Measurements from ENCODE around the gene CDIPT. TPM values are rescaled to one million over a fixed set of nuclear protein-coding genes. Genes with fewer than 3 reads are reported as not detected.
A peak's percentile ranks its signal among the peaks of the same experiment; 100 is the strongest.

The CDIPT gene
- total and polyA plus RNA-seq, 2 of the 13 experiments (the other 11 are each of a cell fraction or from before 2014, with no cell fraction given): 54.9 to 97.5 TPM

DNA sequence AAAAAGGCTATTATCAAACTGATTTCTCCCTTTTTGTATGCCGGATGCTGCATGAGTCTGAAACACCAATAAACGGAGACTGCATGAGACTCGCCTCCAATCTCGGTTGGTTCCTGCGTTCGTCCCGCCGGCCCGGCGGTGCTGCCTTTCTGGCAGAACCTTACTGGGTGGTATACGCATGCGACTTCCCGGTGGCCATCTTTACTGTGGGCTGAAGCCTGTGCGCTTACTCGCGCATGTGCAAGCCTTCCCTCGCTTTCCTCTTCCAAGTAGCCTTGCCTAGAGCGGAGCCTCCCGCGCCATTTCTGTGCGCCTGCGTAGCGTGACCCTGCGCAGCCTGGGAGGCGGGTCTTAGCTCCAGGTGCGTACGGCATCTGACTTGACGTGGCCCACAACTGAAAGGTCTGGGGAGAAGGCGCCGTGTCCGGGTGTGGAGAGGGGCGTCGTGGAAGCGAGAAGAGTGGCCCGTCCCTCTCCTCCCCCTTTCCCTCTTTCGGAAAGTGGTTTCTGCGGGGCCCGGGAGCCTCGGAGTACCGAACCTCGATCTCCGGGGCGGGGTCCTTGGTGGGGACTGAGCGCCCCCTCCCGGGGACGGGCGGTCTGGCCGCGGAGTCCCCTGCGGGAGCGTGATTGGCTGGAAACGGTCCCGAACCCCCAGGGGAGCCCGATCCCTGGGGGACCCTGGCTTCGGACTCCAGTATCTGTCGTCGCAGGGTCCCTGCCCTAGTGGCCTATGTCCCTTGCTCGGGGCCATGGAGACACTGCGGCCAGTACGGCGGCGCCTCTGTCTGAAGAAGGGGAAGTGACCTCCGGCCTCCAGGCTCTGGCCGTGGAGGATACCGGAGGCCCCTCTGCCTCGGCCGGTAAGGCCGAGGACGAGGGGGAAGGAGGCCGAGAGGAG is 47.0 kb downstream of the CDIPT start, which contains the start of gene PAGR1 (continued):
- TF ChIP-seq, protein P1, sequence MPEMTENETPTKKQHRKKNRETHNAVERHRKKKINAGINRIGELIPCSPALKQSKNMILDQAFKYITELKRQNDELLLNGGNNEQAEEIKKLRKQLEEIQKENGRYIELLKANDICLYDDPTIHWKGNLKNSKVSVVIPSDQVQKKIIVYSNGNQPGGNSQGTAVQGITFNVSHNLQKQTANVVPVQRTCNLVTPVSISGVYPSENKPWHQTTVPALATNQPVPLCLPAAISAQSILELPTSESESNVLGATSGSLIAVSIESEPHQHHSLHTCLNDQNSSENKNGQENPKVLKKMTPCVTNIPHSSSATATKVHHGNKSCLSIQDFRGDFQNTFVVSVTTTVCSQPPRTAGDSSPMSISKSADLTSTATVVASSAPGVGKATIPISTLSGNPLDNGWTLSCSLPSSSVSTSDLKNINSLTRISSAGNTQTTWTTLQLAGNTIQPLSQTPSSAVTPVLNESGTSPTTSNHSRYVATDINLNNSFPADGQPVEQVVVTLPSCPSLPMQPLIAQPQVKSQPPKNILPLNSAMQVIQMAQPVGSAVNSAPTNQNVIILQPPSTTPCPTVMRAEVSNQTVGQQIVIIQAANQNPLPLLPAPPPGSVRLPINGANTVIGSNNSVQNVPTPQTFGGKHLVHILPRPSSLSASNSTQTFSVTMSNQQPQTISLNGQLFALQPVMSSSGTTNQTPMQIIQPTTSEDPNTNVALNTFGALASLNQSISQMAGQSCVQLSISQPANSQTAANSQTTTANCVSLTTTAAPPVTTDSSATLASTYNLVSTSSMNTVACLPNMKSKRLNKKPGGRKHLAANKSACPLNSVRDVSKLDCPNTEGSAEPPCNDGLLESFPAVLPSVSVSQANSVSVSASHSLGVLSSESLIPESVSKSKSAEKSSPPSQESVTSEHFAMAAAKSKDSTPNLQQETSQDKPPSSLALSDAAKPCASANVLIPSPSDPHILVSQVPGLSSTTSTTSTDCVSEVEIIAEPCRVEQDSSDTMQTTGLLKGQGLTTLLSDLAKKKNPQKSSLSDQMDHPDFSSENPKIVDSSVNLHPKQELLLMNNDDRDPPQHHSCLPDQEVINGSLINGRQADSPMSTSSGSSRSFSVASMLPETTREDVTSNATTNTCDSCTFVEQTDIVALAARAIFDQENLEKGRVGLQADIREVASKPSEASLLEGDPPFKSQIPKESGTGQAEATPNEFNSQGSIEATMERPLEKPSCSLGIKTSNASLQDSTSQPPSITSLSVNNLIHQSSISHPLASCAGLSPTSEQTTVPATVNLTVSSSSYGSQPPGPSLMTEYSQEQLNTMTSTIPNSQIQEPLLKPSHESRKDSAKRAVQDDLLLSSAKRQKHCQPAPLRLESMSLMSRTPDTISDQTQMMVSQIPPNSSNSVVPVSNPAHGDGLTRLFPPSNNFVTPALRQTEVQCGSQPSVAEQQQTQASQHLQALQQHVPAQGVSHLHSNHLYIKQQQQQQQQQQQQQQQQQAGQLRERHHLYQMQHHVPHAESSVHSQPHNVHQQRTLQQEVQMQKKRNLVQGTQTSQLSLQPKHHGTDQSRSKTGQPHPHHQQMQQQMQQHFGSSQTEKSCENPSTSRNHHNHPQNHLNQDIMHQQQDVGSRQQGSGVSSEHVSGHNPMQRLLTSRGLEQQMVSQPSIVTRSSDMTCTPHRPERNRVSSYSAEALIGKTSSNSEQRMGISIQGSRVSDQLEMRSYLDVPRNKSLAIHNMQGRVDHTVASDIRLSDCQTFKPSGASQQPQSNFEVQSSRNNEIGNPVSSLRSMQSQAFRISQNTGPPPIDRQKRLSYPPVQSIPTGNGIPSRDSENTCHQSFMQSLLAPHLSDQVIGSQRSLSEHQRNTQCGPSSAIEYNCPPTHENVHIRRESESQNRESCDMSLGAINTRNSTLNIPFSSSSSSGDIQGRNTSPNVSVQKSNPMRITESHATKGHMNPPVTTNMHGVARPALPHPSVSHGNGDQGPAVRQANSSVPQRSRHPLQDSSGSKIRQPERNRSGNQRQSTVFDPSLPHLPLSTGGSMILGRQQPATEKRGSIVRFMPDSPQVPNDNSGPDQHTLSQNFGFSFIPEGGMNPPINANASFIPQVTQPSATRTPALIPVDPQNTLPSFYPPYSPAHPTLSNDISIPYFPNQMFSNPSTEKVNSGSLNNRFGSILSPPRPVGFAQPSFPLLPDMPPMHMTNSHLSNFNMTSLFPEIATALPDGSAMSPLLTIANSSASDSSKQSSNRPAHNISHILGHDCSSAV (CRISPR knock-in tag; IDR thresholded peaks at IDR 0.05; ENCODE audit: borderline replicate concordance): no peak
- TF ChIP-seq, protein P2, sequence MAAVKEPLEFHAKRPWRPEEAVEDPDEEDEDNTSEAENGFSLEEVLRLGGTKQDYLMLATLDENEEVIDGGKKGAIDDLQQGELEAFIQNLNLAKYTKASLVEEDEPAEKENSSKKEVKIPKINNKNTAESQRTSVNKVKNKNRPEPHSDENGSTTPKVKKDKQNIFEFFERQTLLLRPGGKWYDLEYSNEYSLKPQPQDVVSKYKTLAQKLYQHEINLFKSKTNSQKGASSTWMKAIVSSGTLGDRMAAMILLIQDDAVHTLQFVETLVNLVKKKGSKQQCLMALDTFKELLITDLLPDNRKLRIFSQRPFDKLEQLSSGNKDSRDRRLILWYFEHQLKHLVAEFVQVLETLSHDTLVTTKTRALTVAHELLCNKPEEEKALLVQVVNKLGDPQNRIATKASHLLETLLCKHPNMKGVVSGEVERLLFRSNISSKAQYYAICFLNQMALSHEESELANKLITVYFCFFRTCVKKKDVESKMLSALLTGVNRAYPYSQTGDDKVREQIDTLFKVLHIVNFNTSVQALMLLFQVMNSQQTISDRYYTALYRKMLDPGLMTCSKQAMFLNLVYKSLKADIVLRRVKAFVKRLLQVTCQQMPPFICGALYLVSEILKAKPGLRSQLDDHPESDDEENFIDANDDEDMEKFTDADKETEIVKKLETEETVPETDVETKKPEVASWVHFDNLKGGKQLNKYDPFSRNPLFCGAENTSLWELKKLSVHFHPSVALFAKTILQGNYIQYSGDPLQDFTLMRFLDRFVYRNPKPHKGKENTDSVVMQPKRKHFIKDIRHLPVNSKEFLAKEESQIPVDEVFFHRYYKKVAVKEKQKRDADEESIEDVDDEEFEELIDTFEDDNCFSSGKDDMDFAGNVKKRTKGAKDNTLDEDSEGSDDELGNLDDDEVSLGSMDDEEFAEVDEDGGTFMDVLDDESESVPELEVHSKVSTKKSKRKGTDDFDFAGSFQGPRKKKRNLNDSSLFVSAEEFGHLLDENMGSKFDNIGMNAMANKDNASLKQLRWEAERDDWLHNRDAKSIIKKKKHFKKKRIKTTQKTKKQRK (IDR thresholded peaks at IDR 0.05; ENCODE audit: low read length): no peak
- TF ChIP-seq SMARCE1 (IDR thresholded peaks at IDR 0.05; ENCODE audit: borderline replicate concordance) (no peak), MTA1 (CRISPR knock-in tag; IDR thresholded peaks at IDR 0.05; ENCODE audit: borderline replicate concordance) (peak; percentile 64; the same call in 1 of the 2 replicates), ZNF329 (CRISPR knock-in tag; IDR thresholded peaks at IDR 0.05; ENCODE audit: low read depth) (peak; percentile 52; the same call in 1 of the 2 replicates), FOXK1 (CRISPR knock-in tag; IDR thresholded peaks at IDR 0.05; ENCODE audit: borderline replicate concordance, low read depth) (peak; percentile 80; the same call in 1 of the 2 replicates), KAT8 (CRISPR knock-in tag; IDR thresholded peaks at IDR 0.05) (peak; percentile 92), SP140L (CRISPR knock-in tag; IDR thresholded peaks at IDR 0.05; ENCODE audit: borderline replicate concordance) (no peak), ZBTB39 (CRISPR knock-in tag; IDR thresholded peaks at IDR 0.05) (0 out of 2 replicates have a peak, but pooled peaks have one; percentile 21), MED1 (CRISPR knock-in tag; IDR thresholded peaks at IDR 0.05) (peak; percentile 81), PHF8 (CRISPR knock-in tag; IDR thresholded peaks at IDR 0.05) (peak; percentile 90)
